ENCODE measurements around the gene RNASE2. TPM values are rescaled to one million over a fixed set of nuclear protein-coding genes. Genes with fewer than 3 reads are reported as not detected.
A peak's percentile ranks its signal among the peaks of the same experiment; 100 is the strongest.
"Not testable (repeated sequence)": the region's sequence is repeated elsewhere in the genome, so short reads cannot be mapped to it uniquely, and the experiment has no call there.

Gene RNASE2
- total RNA-seq, 1 donor from 2014 or later = 1.8 TPM

DNA sequence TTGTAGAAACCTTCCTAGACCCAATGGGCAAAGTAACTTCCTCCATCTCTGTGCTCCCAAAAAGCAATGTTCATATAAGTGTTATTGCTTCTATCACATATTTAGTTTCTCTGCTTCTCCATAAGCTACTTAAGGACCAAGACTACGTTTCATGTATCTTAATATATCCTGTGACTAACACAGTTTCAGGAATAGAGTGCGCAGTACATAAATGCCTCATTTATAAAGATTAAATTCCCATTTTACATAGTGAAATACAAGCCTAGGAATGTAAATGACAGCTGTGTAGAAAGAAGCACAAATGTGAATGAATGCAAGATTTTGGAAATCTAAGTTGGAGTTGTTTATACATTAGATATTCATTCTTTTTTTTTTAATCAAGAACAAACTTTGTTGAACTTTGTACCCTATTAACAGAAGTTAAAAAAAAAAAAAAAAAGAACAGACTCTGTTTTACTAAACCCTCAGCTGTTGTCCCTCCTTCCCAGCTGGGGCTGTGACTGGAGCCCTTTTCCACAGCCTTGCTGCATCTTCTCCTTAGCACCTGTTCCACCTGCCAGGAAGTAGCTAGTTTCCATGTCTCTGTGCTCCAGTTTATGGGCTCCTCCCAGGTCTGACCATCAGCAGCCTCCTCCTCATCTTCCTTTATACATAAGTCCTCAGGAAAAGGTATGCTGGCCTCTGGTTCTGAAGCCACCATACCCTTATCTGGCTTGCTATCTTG is 27.5 kb downstream of the RNASE2 start:
- DNase-seq (ENCODE audit: low spot score) = no peak

DNA sequence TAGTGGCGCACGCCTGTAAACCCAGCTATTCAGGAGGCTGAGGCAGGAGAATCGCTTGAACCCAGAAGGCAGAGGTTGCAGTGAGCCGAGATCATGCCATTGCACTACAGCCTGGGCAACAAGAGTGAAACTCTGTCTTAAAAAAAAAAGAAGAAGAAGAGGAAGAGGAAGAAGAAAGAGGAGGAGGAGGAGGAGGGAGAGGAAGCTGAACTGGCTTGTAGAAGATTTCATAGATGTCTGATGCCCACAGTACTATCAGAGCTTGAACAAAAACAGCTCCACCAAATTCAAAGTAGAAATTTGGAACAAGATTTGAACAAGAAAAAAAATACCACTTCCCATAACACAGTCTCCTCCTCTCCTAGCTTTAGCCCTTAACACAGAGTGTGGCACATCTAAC is 30.4 kb downstream of the RNASE2 start:
- DNase-seq (ENCODE audit: low spot score) = not testable (repeated sequence)

DNA sequence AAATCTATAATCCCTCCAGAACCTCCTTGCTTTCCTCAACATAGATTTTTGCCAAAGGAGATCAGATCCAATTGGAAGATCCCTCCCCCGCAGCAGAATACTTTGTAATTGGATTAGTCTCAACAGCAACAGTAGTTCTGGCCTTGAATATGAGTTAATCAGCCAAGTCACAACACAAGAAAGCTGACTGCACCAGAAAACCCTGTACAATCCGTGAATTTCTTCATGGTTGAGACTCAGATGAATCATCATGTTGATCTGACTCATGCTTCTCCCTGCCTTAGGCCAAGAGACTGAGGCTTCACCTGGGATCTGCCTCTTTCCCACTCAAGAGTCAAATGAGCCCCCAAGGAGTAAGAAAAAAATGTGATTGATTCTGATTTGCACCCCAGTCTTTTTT is 31.5 kb downstream of the RNASE2 start:
- DNase-seq (ENCODE audit: low spot score) = no peak

DNA sequence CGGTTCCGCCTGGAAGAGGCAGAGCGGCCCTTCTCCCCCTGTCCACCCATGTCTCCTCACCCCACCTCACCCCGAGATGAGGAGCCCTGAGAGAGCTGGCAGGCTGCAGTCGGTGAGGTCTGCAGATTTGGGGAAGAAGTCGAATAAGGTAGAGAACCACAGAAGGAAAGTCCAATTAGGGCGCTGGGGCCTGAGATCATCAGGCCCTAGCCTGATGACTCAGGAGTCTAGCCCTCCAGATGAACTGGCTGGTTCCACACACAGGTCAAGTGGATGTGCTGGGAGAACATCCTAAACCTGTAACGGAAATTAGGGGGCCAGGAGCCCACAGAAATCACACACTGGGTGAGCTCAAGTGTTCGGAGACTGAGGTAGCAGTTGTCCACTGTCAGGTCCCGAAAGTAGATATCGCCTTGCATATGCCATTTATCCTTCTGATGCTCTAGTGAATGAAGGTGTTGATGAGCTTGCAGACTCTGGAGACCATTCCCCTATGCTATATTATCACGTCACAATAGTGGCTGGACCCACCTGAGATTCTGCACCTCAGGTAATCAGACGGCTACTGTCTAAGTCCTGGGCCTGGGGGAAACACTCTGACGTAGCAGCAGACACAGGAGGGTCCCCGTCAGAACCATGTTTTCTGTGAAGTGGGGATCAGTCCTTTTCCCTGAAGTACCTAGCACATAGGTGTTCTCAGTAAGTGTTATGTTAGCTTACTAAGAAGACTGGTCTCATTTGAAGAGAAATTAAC is 33.6 kb downstream of the RNASE2 start:
- DNase-seq (ENCODE audit: low spot score) = no peak

DNA sequence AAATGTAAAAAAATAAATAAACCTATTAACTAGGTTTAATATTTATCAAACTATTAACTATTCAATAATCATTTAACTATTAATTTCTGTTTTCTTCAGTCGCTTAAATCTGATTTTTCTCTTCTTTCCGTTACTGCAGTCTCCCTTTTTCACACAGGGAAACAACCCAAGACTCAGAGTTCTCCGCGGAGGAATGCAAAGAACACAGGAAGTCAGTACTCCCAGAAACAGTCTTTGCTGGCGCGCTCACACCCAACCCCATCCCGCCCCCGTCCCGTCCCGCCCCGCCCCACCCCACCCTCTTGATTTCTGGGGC is 34.1 kb downstream of the RNASE2 start:
- DNase-seq (ENCODE audit: low spot score) = no peak

DNA sequence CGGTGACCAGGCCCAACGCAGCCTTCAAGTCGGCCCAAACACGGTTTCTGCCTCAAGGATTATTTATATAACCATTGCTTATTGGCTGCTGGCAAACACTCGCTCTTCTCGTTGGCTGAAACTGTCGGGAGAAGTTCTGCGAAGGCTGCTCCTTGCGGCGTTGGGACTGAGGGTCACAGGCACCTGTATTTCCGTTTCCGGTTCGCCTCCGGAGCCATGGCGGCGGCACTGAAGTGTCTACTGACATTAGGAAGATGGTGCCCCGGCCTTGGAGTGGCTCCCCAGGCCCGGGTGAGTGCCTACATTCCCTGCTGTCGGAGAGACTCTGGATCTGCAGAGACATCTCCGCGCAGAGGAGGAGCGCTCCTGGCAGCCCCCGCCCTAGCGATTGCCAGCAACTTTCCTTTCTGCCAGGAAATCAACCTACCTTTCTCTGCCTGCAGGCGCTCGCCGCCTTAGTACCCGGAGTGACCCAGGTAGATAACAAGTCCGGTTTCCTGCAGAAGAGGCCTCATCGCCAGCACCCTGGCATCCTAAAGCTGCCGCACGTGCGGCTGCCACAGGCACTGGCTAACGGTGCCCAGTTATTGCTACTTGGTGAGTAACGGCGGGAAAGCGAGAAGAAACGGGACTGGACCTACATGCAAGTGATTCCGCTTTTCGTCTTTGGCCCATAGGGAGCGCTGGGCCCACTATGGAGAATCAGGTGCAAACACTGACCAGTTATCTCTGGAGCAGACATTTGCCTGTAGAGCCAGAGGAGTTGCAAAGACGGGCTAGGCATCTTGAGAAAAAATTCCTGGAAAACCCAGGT is 34.7 kb downstream of the RNASE2 start, which contains the start of gene METTL17:
METTL17 (plus strand) TSS at position 194 of the 814 bp plus-strand sequence; CDS start at position 217, 23 bp downstream.
- peak; percentile 94 for DNase-seq (ENCODE audit: low spot score)

DNA sequence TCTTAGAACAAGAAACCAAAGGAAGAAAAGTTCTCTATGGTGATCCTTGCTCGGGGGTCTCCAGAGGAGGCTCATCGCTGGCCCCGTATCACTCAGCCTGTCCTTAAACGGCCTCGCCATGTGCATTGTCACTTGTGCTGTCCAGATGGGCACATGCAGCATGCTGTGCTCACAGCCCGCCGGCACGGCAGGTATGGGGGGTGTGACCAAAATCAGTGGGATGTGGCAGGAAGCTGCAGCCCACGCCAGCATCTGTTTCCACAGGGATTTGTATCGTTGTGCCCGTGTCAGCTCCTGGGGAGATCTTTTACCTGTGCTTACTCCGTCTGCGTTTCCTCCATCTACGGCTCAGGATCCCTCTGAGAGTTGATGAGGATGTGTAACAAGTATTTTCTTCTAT is 41.2 kb downstream of the RNASE2 start:
- no peak for DNase-seq (ENCODE audit: low spot score)

DNA sequence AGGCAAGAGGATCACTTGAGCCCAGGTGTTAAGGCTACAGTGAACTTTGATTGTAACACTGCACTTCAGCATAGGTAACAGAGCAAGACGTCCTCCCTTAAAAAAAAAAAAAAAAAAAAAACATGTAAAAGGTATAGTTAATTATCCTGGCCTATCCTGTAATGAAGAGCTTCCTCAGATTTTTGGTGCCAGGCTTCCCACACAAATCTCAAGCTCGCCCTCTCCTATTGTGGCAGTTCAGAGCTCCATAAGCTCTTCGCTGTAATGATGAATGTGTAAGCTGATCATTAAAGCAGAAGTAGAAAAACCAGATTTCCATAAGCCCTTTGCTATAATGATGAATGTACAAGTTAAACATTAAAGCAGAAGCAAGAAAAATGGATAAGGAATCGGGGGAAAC is 41.8 kb downstream of the RNASE2 start:
- DNase-seq (ENCODE audit: low spot score) = no peak

DNA sequence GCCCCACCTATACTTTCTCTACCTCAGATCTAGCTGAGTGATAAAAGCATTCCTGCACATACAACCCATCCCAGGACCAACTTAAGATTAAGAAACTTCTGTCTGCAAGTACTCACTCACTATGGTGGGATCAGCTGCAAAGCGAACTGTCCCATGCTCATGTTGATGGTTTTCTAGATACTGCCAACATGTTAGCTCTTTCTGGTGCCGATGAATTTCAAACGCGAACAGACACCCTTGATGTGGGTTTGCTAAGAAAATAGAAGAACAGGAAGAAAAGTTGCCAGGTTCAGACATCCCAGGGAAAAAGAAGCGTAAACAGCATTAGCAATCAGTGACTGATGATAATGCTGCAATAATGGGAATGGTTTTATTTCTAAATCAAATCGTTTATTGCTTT is 42.3 kb downstream of the RNASE2 start:
- no peak for DNase-seq (ENCODE audit: low spot score)

DNA sequence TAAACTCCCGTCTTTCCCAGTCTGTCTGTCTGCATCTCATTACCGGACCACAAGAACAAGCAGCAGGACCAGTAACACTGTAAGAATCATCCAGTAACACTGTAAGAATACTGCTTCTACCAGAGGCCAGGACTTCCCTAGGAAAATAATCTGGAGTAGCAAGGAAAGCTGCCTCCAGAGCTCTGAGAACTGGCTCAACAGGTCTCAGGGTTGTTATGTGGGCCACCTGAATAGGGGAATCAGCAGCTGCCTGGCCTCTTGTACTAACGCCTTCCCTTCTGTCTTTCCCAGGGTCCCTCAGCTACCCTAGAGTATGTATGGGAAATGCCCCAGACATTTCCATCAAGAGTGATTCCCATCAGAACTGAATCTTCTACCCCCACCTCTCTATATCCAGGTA is 42.9 kb downstream of the RNASE2 start:
- DNase-seq (ENCODE audit: low spot score) = no peak

DNA sequence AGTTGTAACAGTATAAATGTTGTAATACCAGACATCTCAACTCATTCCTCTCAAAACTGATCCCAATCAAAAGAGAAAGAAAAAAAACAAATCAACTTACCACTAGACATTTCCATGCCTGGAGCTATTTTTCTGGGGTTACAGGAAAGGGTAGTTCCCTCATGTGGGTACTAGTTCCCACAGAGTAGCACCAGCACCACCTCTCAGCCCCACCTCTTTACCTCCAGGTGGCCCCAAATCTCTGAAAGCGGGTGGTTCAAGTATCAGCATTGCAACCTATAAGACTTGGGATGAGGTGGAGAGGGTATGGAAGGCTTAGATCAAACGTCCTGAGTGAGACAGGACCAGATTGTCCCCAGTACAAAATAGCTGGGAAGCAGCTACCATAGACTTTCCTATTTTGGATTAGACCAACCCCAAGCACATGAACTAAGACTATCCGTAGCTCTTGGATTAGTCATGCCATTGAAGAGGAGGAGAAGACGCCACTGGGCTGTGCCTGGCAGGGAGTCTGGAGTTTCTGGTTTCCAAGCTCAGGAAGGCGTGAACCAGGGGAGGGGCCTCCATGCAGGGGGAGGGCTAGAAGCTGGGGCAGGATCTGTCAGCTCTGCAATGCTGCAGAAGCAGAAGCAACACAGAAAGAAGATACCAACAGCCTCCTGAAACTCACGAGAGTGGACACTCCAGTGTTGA is 43.5 kb downstream of the RNASE2 start, which contains the start of gene SLC39A2:
SLC39A2 (plus strand) TSS at position 620 of the 693 bp plus-strand sequence. CDS start 154 bp downstream, outside the sequence.
- DNase-seq (ENCODE audit: low spot score) = peak; percentile 64

DNA sequence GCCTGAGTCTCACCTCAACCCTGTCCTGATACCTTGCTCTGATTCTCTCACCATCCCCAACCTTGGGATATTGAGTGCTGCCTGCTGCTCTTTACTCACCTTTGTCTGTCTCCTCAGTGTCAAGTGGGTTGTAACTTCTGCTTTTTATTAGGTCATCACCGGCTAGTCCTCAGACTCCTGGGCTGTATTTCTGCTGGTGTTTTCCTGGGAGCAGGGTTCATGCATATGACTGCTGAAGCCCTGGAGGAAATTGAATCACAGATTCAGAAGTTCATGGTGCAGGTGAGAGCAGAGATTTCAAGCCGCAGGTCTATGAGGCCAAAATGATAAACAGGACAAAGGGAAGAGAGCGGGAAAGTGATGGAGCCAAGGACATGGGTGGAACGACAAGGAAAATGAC is 44.3 kb downstream of the RNASE2 start:
- no peak for DNase-seq (ENCODE audit: low spot score)

DNA sequence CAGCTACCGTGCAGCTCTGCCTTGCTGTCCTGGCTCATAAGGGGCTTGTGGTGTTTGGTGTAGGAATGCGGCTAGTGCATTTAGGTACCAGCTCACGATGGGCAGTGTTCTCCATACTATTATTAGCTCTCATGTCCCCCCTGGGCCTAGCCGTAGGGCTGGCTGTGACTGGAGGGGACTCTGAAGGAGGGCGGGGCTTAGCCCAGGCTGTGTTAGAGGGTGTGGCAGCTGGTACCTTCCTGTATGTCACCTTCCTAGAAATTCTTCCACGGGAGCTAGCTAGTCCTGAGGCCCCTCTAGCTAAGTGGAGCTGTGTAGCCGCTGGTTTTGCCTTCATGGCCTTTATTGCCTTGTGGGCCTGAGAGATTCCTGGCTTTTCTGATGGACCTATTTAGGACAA is 45.9 kb downstream of the RNASE2 start:
- no peak for DNase-seq (ENCODE audit: low spot score)

DNA sequence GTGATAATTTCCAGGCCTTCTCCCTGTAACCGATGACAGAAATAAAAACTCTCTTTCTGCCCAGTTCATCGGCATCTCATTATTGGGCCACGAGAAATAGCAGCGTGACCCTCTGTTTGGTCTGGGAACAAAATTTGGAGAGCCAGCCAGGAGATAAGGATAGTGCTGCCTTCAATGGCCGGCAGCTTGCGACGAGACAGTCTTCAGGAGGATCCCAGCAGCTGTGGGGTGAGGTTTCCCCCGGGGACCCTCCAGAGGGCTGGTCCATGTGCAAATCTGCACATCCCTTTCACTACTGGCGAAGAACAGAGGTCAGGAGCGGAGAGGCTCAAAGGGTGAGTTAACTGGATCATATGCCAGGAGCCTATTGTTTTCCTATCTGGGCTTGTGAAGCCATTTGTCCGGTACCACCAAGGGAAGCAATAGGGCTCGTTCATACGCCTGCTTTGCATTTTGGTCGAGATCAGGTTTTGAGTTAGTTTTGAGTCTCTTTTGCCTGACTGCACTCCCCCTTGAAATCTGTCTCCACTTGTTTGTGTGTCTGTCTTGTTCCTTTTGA is 48.6 kb downstream of the RNASE2 start:
- DNase-seq (ENCODE audit: low spot score) = no peak

Other genes starting within 250 kb of the RNASE2 start
- gene EDDM3A, start 209.6 kb upstream of the RNASE2 start, total RNA-seq = not detected
- not detected for gene EDDM3B, start 187.1 kb upstream of the RNASE2 start, total RNA-seq
- gene RNASE6, start 174.2 kb upstream of the RNASE2 start, total RNA-seq = 17.3 TPM
- 609 TPM for gene RNASE1, start 152.6 kb upstream of the RNASE2 start, total RNA-seq
- gene RNASE3, start 64.1 kb upstream of the RNASE2 start, total RNA-seq = 0.52 TPM
- gene METTL17, start 34.5 kb downstream of the RNASE2 start, total RNA-seq = 57.3 TPM
- gene SLC39A2, start 43.8 kb downstream of the RNASE2 start, total RNA-seq = not detected
- 237 TPM for gene NDRG2, start 69.6 kb downstream of the RNASE2 start, total RNA-seq
- 0.81 TPM for gene TPPP2, start 74.7 kb downstream of the RNASE2 start, total RNA-seq
- 0.12 TPM for gene RNASE13, start 79.3 kb downstream of the RNASE2 start, total RNA-seq
- gene RNASE7, start 86.9 kb downstream of the RNASE2 start, total RNA-seq = 22.1 TPM
- gene RNASE8, start 102.3 kb downstream of the RNASE2 start, total RNA-seq = not detected
- 124 TPM for gene ARHGEF40, start 114.8 kb downstream of the RNASE2 start, total RNA-seq
- 57.5 TPM for gene ZNF219, start 143.2 kb downstream of the RNASE2 start, total RNA-seq
- 4.3 TPM for gene TMEM253, start 145.6 kb downstream of the RNASE2 start, total RNA-seq
- gene OR5AU1, start 200.6 kb downstream of the RNASE2 start, total RNA-seq = not detected